GM20000 (cell line): ENCODE results near the gene RNF223.

Experiments
- DNase-seq: peaks from one replicate; pipeline ENCODE4 v3.0.0; 2012; ENCODE audit warnings: low spot score
- TF ChIP-seq, protein P1 (sequence below): IDR thresholded peaks from 2 replicates; pipeline ENCODE4 v1.5.1; 2012; ENCODE audit warnings: mild to moderate bottlenecking, control low read depth; ENCODE audit errors: extremely low read depth, missing control alignments

RNF223 gene

GRCh38 chr1:1115136-1115785 is 41.2 kb upstream of the RNF223 start:
- TF ChIP-seq, protein P1, sequence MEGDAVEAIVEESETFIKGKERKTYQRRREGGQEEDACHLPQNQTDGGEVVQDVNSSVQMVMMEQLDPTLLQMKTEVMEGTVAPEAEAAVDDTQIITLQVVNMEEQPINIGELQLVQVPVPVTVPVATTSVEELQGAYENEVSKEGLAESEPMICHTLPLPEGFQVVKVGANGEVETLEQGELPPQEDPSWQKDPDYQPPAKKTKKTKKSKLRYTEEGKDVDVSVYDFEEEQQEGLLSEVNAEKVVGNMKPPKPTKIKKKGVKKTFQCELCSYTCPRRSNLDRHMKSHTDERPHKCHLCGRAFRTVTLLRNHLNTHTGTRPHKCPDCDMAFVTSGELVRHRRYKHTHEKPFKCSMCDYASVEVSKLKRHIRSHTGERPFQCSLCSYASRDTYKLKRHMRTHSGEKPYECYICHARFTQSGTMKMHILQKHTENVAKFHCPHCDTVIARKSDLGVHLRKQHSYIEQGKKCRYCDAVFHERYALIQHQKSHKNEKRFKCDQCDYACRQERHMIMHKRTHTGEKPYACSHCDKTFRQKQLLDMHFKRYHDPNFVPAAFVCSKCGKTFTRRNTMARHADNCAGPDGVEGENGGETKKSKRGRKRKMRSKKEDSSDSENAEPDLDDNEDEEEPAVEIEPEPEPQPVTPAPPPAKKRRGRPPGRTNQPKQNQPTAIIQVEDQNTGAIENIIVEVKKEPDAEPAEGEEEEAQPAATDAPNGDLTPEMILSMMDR: no peak
- DNase-seq: no peak

- TF ChIP-seq, protein P1: no peak
Measured at GRCh38 chr1:1114431-1114830, 40.3 kb upstream of the RNF223 start.

DNA sequence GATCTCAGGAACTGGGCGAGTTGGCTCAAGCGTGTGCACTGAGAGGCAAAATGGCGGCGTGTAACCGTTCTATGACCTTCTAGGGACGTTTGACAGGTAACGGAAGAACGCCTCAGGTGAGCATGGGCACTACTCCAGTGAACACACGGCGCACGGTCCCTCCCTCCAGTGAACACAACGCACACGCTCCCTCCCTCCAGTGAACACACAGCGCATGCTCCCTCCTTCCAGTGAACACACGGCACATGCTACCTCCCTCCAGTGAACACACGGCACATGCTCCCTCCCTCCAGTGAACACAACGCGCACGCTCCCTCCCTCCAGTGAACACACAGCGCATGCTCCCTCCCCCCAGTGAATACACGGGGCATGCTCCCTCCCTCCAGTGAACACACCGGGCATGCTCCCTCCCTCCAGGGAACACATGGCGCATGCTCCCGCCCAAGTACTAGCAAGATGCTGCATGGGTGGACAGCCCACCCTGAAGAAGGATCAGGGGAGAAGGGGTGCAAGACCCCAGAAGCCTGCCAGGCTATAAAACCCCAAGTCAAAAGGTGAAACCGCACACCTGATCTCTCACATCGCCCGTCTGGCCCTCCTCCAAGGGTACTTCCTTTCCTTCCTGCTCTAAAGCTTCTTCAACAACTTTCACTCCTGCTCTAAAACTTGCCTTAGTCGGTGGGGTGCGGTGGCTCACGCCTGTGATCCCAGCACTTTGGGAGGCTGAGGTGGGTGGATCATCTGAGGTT is 38.3 kb upstream of the RNF223 start:
- TF ChIP-seq, protein P1: no peak
- no peak for DNase-seq

More at GRCh38 chr1:1114431-1114830, 40.3 kb upstream of the RNF223 start:
- DNase-seq: no peak

GRCh38 chr1:1111516-1112236 is 37.6 kb upstream of the RNF223 start:
- no peak for DNase-seq
- TF ChIP-seq, protein P1: no peak

DNA sequence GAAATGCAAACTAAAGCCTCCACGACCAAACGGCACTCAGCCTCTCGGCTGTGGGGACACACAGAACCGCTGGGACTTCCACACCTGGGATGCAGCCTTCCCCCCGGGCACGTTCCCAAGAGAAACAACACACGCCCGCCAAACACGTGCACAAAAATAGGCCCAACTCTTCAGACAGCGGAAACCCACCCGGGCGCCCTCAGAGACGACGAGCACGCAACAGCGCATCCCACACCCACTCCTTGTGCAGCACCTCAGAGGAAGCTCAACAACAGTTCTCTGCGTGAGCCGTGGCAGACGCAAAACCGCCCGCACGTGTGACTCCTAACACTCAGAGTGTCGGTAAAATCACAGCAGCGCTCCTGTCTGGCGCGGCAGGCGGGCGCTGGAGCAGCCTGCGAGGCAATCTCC is 36.5 kb upstream of the RNF223 start:
- TF ChIP-seq, protein P1: no peak
- DNase-seq: no peak

DNA sequence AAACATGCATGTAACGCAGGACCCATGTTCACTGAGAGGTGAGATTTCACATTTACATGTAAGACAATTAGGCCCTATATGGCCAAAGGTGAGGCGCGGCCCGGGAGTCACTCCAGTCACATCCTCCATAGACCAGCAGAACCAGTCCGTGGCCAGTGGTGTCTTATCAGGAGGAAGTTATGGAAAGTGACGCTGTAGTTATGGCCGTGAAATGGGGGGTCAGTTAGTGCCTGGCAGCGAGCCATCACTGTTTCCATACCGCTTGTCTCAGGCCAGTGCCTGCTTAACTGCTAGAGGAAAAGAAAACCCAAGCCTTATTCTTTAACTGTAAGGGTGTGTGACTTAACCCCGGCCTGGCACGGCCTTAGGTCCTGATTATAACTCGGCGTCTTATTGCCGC is 35.6 kb upstream of the RNF223 start:
- no peak for DNase-seq
- TF ChIP-seq, protein P1: no peak
